K562 (cell line): Measurements from ENCODE around the gene STOM. TPM values are rescaled to one million over a fixed set of nuclear protein-coding genes. Genes with fewer than 3 reads are reported as not detected.
A peak's percentile ranks its signal among the peaks of the same experiment; 100 is the strongest.

Source experiments
- ATAC-seq: fragments of 200-7000 bp; cut with Tn5 transposase; 3 replicates; pipeline ENCODE4 v1.9.1; 2020; ENCODE audit warnings: moderate library complexity
- BruUV-seq: library from RNA; stranded (reverse); fragments of 400-500 nt; replicated peaks from 2 replicates; lab custom pipeline; 2021; lab: Mats Ljungman, UMichigan
- CTCF ChIA-PET: fragments of 300-600 bp; formaldehyde crosslinking; extraction: SDS; loops from one replicate; lab custom pipeline; 2021; ENCODE audit warnings: low intra/inter-chr PET ratio; lab: Yijun Ruan, JAX
- POLR2A ChIA-PET: fragments of 300-600, 350-650 bp; sonication (Branson Sonifier 250); formaldehyde crosslinking; extraction: SDS; loops from one replicate; lab custom pipeline; 2021; ENCODE audit warnings: antibody characterized with exemption, inconsistent platforms; lab: Yijun Ruan, JAX
- DNase-seq, 4 experiments: peaks; one replicate each; pipeline versions ENCODE4 v3.0.0 to v3.0.0-alpha.2; 2011 to 2018; ENCODE audit warnings: low spot score in 3 of 4, mixed read lengths in 3 of 4; ENCODE audit errors: extremely low read depth in 1 of 4
- FAIRE-seq: peaks from 2 replicates; lab custom pipeline; 2011; peaks lifted over from hg19 to GRCh38; lab: Jason Lieb, UNC
- H2AFZ ChIP-seq: 2 replicates; pipeline ENCODE4 v1.6.0; 2011; ENCODE audit warnings: low read depth, low read length, control low read depth, inconsistent platforms
- H3K27ac ChIP-seq: fragments of 200-600 bp; 3 replicates; pipeline ENCODE4 v1.8.0; 2011; ENCODE audit warnings: low read depth, mild to moderate bottlenecking, control low read depth, inconsistent platforms, low read length, moderate library complexity, mixed read lengths; ENCODE audit errors: extremely low read depth
- H3K27me3 ChIP-seq, 2 experiments: fragments of 300-600 bp in 1 of 2; 2 replicates in 1 of 2; 3 replicates in 1 of 2; pipeline versions ENCODE4 v1.6.0 to v1.8.0; 2011; ENCODE audit warnings: inconsistent platforms in 2 of 2, low read length in 2 of 2, mild to moderate bottlenecking in 1 of 2, mixed read lengths in 1 of 2, moderate library complexity in 1 of 2; ENCODE audit not compliant: control insufficient read depth in 2 of 2, insufficient read depth in 2 of 2
- H3K36me3 ChIP-seq: fragments of 300-600 bp; 3 replicates; pipeline ENCODE4 v1.8.0; 2011; ENCODE audit warnings: mild to moderate bottlenecking, low read length, inconsistent platforms; ENCODE audit not compliant: control insufficient read depth, insufficient read depth
- H3K4me1 ChIP-seq, 2 experiments: fragments of 200-600 bp in 1 of 2; replicated peaks in 1 of 2; 2 replicates in 1 of 2; 3 replicates in 1 of 2; pipeline versions ENCODE4 v1.5.1 to v1.8.0; 2011; ENCODE audit warnings: inconsistent platforms in 2 of 2, low read length in 2 of 2, mild to moderate bottlenecking in 1 of 2, mixed read lengths in 1 of 2, moderate library complexity in 1 of 2; ENCODE audit not compliant: control insufficient read depth in 2 of 2, insufficient read depth in 2 of 2
- H3K4me2 ChIP-seq: 2 replicates; pipeline ENCODE4 v1.6.1; 2011; ENCODE audit warnings: low read length, control low read depth, inconsistent platforms, mixed read lengths; ENCODE audit not compliant: insufficient read depth
- H3K4me3 ChIP-seq: fragments of 200-600 bp; sonication (generic), shearing (Covaris generic); 2 replicates; pipeline ENCODE4 v1.5.1; 2016; ENCODE audit warnings: control low read depth, inconsistent platforms
- H3K79me2 ChIP-seq: fragments of 200-600 bp; 3 replicates; pipeline ENCODE4 v1.8.0; 2011; ENCODE audit warnings: low read length, inconsistent platforms; ENCODE audit not compliant: control insufficient read depth, insufficient read depth
- H3K9ac ChIP-seq, 2 experiments: 2 replicates each; pipeline versions ENCODE4 v1.6.0 to v1.6.1; 2011; ENCODE audit warnings: low read depth in 2 of 2, low read length in 2 of 2, control low read depth in 1 of 2, inconsistent platforms in 1 of 2, mild to moderate bottlenecking in 1 of 2, mixed read lengths in 1 of 2; ENCODE audit not compliant: insufficient read depth in 1 of 2
- H3K9me1 ChIP-seq: one replicate; pipeline ENCODE4 v1.6.0; 2011; ENCODE audit warnings: inconsistent platforms, mild to moderate bottlenecking, low read length, moderate library complexity; ENCODE audit not compliant: control insufficient read depth, insufficient read depth
- H3K9me3 ChIP-seq: replicated peaks from 2 replicates; pipeline ENCODE4 v1.5.1; 2011; ENCODE audit warnings: low read depth, low read length, inconsistent platforms; ENCODE audit not compliant: control insufficient read depth, insufficient read depth
- H4K20me1 ChIP-seq: replicated peaks from 2 replicates; pipeline ENCODE4 v1.6.1; 2011; ENCODE audit warnings: low read length, inconsistent platforms, mixed read lengths; ENCODE audit not compliant: control insufficient read depth, insufficient read depth
- CEBPG ChIP-seq, 3 experiments: fragments of 200-800 bp in 1 of 3; sonication (Bioruptor generic) in 1 of 3; sonication (generic) in 1 of 3; formaldehyde crosslinking in 1 of 3; IDR thresholded peaks in 2 of 3; conservative IDR thresholded peaks in 1 of 3; 2 replicates each; pipeline versions ENCODE4 v1.6.1 to v1.8.0; 2016 to 2022; ENCODE audit warnings: missing compliant biosample characterization in 2 of 3, missing genetic modification characterization in 2 of 3, mild to moderate bottlenecking in 1 of 3, missing genetic modification reagents in 1 of 3
- DIDO1 ChIP-seq: fragments of 450-650 bp; IDR thresholded peaks from 2 replicates; pipeline ENCODE4 v1.6.1; 2016; ENCODE audit warnings: low read depth, missing biosample characterization, missing genetic modification characterization
- KDM1A ChIP-seq, 2 experiments: fragments of 450-650 bp; IDR thresholded peaks; 2 replicates each; pipeline ENCODE4 v1.6.1; 2016; ENCODE audit warnings: mild to moderate bottlenecking in 2 of 2
- NFIC ChIP-seq: fragments of 450-650 bp; IDR thresholded peaks from 2 replicates; pipeline ENCODE4 v1.6.1; 2017; ENCODE audit warnings: mild to moderate bottlenecking, inconsistent platforms
- TARDBP ChIP-seq: fragments of 450-650 bp; IDR thresholded peaks from 2 replicates; pipeline ENCODE4 v1.6.1; 2016
- TFAM ChIP-seq: fragments of 250-450 bp; sonication (Bioruptor Pico); conservative IDR thresholded peaks from 2 replicates; pipeline ENCODE4 v1.5.0; 2021; ENCODE audit warnings: mild to moderate bottlenecking, moderate library complexity
- ZNF121 ChIP-seq: sonication (generic); formaldehyde crosslinking; conservative IDR thresholded peaks from 2 replicates; pipeline ENCODE4 v1.8.0; 2022; ENCODE audit warnings: missing genetic modification reagents
- ZNF668 ChIP-seq: fragments of 250-450 bp; sonication (Bioruptor Pico); IDR thresholded peaks from 2 replicates; pipeline ENCODE4 v1.8.0; 2022; ENCODE audit warnings: mild to moderate bottlenecking, inconsistent platforms
- ZNF780A ChIP-seq: fragments of 250-450 bp; sonication (Bioruptor Pico); IDR thresholded peaks from 2 replicates; pipeline ENCODE4 v1.5.0; 2021; ENCODE audit warnings: mild to moderate bottlenecking
- WGBS: fragments of 100-300 bp; shearing (Covaris generic); methylation state at CpG from one replicate; pipeline ENCODE4 v1.1.6; 2016; ENCODE audit warnings: low coverage, mixed read lengths; ENCODE audit not compliant: insufficient coverage; ENCODE audit errors: missing lambda C conversion rate; 5-methylcytosine and 5-hydroxymethylcytosine counted together
- in situ Hi-C: fragments of 300-500 bp; cut with MboI; formaldehyde crosslinking; loops from 4 replicates; pipeline ENCODE4 v1.15.0; 2018; ENCODE audit warnings: inconsistent platforms, mixed read lengths
- intact Hi-C: fragments of 100-400 bp; cut with micrococcal nuclease; formaldehyde crosslinking; loops from 2 replicates; pipeline ENCODE4 v1.14.2; 2022
- polyA plus RNA-seq, 8 experiments: library from polyadenylated mRNA; depleted of rRNA in 4 of 8; stranded (reverse) in 5 of 8; unstranded in 3 of 8; fragments of >200 nt; fragmentation: Nextera tagmentation in 2 of 8; fragmentation: Illumina TruSeq in 1 of 8; extraction: Ambion mirVana in 2 of 8; extraction: Trizol in 1 of 8; gene quantifications; 2 replicates each; pipeline versions ENCODE4 v1.2.1 to v1.2.3, GENCODE V29; 2011 to 2014; ENCODE audit warnings: inconsistent platforms in 1 of 8, missing spikeins in 1 of 8
- total RNA-seq, 7 experiments: library from RNA; depleted of rRNA in 6 of 7; stranded (reverse); fragments of >200 nt in 6 of 7; fragmentation: Illumina TruSeq in 2 of 7; extraction: Trizol in 2 of 7; gene quantifications; 2 replicates each; pipeline versions ENCODE4 v1.2.1 to v1.2.3, GENCODE V29; 2011 to 2021; ENCODE audit warnings: low replicate concordance in 1 of 7
- TF ChIP-seq, protein P1 (sequence below): fragments of 450-650 bp; IDR thresholded peaks from 2 replicates; pipeline ENCODE4 v1.6.1; 2016; ENCODE audit warnings: antibody characterized with exemption

Gene STOM
- total and polyA plus RNA-seq, 9 of the 15 experiments (the other 6 are each of a cell fraction or from before 2014, with no cell fraction given), result 23.2 to 140 (median 43.9) TPM

DNA sequence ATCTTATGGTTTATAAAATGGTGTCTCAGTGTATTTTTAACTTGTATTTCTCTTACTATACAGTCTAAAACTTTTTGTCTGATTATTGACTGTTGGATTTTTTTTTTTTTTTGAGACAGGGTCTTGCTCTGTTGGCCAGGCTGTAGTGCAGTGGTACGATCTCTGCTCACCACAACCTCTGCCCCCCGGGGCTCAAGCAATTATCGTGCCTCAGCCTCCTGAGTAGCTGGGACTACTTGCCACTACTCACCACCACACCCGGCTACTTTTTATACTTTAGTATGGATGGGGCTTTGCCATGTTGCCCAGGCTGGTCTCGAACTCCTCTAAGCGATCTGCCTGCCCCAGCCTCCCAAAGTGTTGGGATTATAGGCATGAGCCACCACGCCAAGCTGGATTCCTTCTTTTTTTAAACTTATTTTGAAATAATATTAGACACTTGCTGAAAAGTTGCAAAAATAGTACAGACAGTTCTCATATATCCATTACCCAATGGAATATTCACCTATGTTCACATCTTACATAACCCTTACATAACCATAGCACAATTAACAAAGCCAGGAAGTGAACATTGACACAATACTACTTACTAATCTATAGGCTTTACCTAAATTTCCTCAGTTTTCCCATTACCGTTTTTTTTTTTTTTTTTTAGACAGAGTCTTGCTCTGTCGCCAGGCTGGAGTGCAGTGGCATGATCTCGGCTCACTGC is 47.2 kb downstream of the STOM start:
- no peak overlapping the region for H2AFZ ChIP-seq
- BruUV-seq, result no TSS peak
- POLR2A ChIA-PET, result interaction anchor here (0.6 to 0.7 kb wide), 2 partner anchors 49 to 77 kb away, joined by 3 read pairs; no protein-coding TSS in a partner anchor

DNA sequence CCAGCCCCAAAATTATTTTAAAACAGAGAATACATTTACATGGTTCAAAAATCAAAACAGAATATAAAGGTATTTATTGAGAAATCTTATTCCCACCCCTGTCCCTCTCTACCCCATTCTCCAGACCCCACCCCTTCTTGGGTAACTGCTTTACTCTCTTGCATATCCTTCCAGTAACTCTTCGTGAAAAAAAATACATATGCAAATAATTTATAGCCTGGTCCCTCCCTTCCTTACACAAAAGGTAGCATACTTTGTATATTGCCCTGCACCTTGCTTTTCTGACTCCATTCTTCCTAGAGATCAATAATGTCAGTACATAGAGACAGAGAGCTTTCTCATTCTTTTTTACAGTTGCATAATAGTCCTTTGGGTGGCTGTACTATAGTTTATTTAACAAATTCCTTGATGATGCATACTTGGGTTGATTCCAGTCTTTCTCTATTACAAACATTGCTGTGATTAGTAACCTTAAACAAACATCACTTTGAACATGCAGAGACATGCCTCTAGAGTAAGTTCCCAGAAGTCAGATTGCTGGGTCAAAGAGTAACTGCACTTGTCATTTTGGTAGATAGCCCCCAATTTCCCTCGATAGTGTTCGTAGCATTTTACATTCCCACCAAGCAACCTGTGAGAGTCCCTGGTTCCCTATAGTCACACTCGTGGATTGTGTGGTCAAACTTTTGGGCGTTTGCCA is 47.9 kb downstream of the STOM start:
- Histone ChIP-seq H3K27ac (no peak overlapping the region), H3K79me2 (no peaks in the 10 kb centered on the region), H3K4me1 (peaks cover 0 to 11% of the 10 kb centered on the region in 2 experiments; a peak in 2 of 5 replicates), H3K9me1 (no peaks in the 10 kb centered on the region), H3K9ac (no peak overlapping the region), H3K4me2 (no peak overlapping the region), H3K36me3 (no peaks in the 10 kb centered on the region; the same call in 2 of the 3 replicates), H3K4me3 (no peak overlapping the region), H3K9me3 (no peaks in the 10 kb centered on the region), H2AFZ (no peak overlapping the region)
- WGBS, result 8% methylated on average over 5 of the region's 5 CpGs
- intact Hi-C loops, result loop anchor here (10.0 kb wide), 1 partner anchor 577 kb away; no protein-coding TSS in a partner anchor
- in situ Hi-C loops, result no loop called here
- no TSS peak for BruUV-seq
- FAIRE-seq, result peak; percentile 37
- no peak for ATAC-seq
- TF ChIP-seq DIDO1, result no peak
- TF ChIP-seq, protein P1, sequence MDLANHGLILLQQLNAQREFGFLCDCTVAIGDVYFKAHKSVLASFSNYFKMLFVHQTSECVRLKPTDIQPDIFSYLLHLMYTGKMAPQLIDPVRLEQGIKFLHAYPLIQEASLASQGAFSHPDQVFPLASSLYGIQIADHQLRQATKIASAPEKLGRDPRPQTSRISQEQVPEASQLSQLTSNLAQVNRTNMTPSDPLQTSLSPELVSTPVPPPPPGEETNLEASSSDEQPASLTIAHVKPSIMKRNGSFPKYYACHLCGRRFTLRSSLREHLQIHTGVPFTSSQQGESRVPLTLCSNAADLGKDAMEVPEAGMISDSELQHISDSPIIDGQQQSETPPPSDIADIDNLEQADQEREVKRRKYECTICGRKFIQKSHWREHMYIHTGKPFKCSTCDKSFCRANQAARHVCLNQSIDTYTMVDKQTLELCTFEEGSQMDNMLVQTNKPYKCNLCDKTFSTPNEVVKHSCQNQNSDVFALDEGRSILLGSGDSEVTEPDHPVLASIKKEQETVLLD, result no peak
- TF ChIP-seq TFAM (CRISPR knock-in tag), result no peak
- TF ChIP-seq NFIC, result peak; percentile 26; the same call in 1 of the 2 replicates
- TF ChIP-seq KDM1A (IDR thresholded peaks at IDR 0.05), result peak; percentile 32 to 35; a peak in 1 of 4 replicates
- no peak for TF ChIP-seq CEBPG (CRISPR knock-in tag; IDR thresholded peaks at IDR 0.05)
- peak in 1 of 2 experiments; percentile 48; a peak in 2 of 4 replicates for TF ChIP-seq CEBPG (tag; conservative IDR thresholded peaks at IDR 0.05 in 1 of 2, IDR thresholded peaks at IDR 0.05 in 1 of 2)
- no peak for TF ChIP-seq TARDBP
- TF ChIP-seq, all 486 proteins: peak for 3
- Histone ChIP-seq H4K20me1 (no peaks in the 10 kb centered on the region), H3K27me3 (no peaks in the 10 kb centered on the region)
- DNase-seq, result no peak
- POLR2A ChIA-PET, result interaction anchor here (0.6 kb wide), 1 partner anchor 49 kb away, joined by 3 read pairs; no protein-coding TSS in a partner anchor
- CTCF ChIA-PET, result interaction anchor here (1.1 to 4.1 kb wide), 3 partner anchors 53 to 77 kb away, joined by 4 to 107 read pairs (median 5); no protein-coding TSS in a partner anchor

More for the DNA sequence above, 47.2 kb downstream of the STOM start:
- in situ Hi-C loops, result no loop called here
- no peak overlapping the region for H3K4me2 ChIP-seq
- H3K9ac ChIP-seq, result no peak overlapping the region
- H3K27ac ChIP-seq, result no peak overlapping the region
- no peaks in the 10 kb centered on the region; the same call in 2 of the 3 replicates for H3K36me3 ChIP-seq
- intact Hi-C loops, result loop anchor here (10.0 kb wide), 1 partner anchor 578 kb away; no protein-coding TSS in a partner anchor
- H3K79me2 ChIP-seq, result no peaks in the 10 kb centered on the region
- FAIRE-seq (no peak), DNase-seq (no peak), ATAC-seq (no peak)
- CTCF ChIA-PET, result interaction anchor here (1.1 to 1.2 kb wide), 2 partner anchors 53 to 77 kb away, joined by 4 to 5 read pairs; no protein-coding TSS in a partner anchor
- H3K4me1 ChIP-seq, result peaks cover 0 to 11% of the 10 kb centered on the region in 2 experiments; a peak in 2 of 5 replicates
- 48% methylated on average over 8 of the region's 10 CpGs for WGBS
- H3K9me3 ChIP-seq, result no peaks in the 10 kb centered on the region
- peak; percentile 82 for TF ChIP-seq ZNF121 (CRISPR knock-in tag)
- TF ChIP-seq ZNF668, result no peak
- TF ChIP-seq ZNF780A (CRISPR knock-in tag), result no peak
- no peaks in the 10 kb centered on the region for H3K27me3 ChIP-seq
- H3K4me3 ChIP-seq, result no peak overlapping the region
- H4K20me1 ChIP-seq, result no peaks in the 10 kb centered on the region
- H3K9me1 ChIP-seq, result no peaks in the 10 kb centered on the region
